ENCODE results near the gene SLC30A2.

GRCh38 chr1:26083208-26083607, 37.3 kb upstream of the SLC30A2 start:
- TF ChIP-seq LEF1 (IDR thresholded peaks at IDR 0.05; ENCODE audit: borderline replicate concordance) (no peak), SP1 (IDR thresholded peaks at IDR 0.05) (no peak), ZNF384 (IDR thresholded peaks at IDR 0.05) (no peak), CTBP1 (IDR thresholded peaks at IDR 0.05; ENCODE audit: borderline replicate concordance) (no peak)

All from HEK293T (cell line).